ENCODE results near the gene KMT2A. TPM values are rescaled to one million over a fixed set of nuclear protein-coding genes. Genes with fewer than 3 reads are reported as not detected.

Gene KMT2A
- total RNA-seq, 1 experiment from 2014 or later, result 50.4 TPM

DNA sequence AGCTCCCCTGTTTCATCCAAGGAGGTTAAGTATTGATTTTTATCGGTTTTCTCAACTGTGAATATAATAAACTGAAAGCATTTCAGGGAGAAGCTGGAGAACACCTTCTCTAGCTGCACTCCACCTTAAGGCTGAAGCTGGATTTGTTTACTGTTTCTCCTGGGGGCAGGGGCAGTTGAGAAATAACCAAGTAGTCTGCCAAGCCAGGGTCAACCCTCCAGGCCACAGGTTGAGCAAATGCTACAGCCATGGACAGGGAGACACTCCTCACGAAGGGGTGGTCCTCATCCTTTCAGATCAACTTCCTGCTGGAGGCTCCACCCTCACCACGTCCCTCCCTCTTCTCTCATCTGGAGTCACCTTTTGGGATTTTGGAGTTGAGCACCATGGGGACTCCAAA lies 90.8 kb downstream of the KMT2A start, which contains the start of gene TTC36:
Gene TTC36 (plus strand): TSS at position 366 of the 400 bp plus-strand sequence. CDS start 21 bp downstream, at position 387.
- Histone ChIP-seq H3K4me3 (replicated peaks in 1 of 2; ENCODE audit: low read depth in 1 of 2, low read length in 2 of 2) (no peak within 1 kb of the TSS), H3K27me3 (ENCODE audit: insufficient read depth, low read length) (no peaks in the 10 kb centered on the region), H2AFZ (ENCODE audit: low read depth, low read length, poor library complexity, severe bottlenecking) (no peak within 1 kb of the TSS), H3K4me1 (ENCODE audit: control insufficient read depth in 1 of 2, insufficient read depth in 2 of 2, low read length in 2 of 2) (peaks cover 11 to 22% of the 10 kb centered on the region in 2 experiments), H3K9me3 (ENCODE audit: control insufficient read depth in 1 of 2, insufficient read depth in 1 of 2, low read depth in 1 of 2, low read length in 2 of 2) (no peaks in the 10 kb centered on the region), H3K9ac (ENCODE audit: low read length) (no peak within 1 kb of the TSS), H3K9me2 (ENCODE audit: insufficient read depth) (no peaks in the 10 kb centered on the region), H3K4me2 (ENCODE audit: low read length) (no peak within 1 kb of the TSS), H3K27ac (ENCODE audit: low read depth, low read length) (no peak within 1 kb of the TSS), H4K20me1 (ENCODE audit: insufficient read depth) (no peaks in the 10 kb centered on the region), H3K36me3 (ENCODE audit: control insufficient read depth in 1 of 2, insufficient read depth in 2 of 2, low read length in 2 of 2) (peaks cover 0 to 15% of the 10 kb centered on the region in 2 experiments; a peak in 3 of 4 replicates), H3K79me2 (ENCODE audit: insufficient read depth, low read length) (no peaks in the 10 kb centered on the region)
- no peak for DNase-seq (ENCODE audit: low read depth, low spot score)
- CTCF ChIA-PET, result no interaction called here
- BruUV-seq (replicated peaks), result no TSS peak
- RAD21 ChIA-PET (ENCODE audit: low non-redundant PET in 1 of 2, low total read pairs in 2 of 2, uncharacterized antibody in 2 of 2, unreplicated experiment in 2 of 2), result no interaction called here
- TF ChIP-seq POLR2AphosphoS5 (IDR thresholded peaks at IDR 0.05; ENCODE audit: low read depth, low read length) (0 out of 2 replicates have a peak, but pooled peaks have one; percentile 7), FOSL1 (IDR thresholded peaks at IDR 0.05; ENCODE audit: low read depth) (no peak), CEBPB (IDR thresholded peaks at IDR 0.05; ENCODE audit: low read depth) (no peak)
- TF ChIP-seq, protein P1, sequence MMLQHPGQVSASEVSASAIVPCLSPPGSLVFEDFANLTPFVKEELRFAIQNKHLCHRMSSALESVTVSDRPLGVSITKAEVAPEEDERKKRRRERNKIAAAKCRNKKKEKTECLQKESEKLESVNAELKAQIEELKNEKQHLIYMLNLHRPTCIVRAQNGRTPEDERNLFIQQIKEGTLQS (IDR thresholded peaks at IDR 0.05), result no peak
- intact Hi-C loops (cut with micrococcal nuclease), result no loop called here
- ATAC-seq, result no peak
- POLR2A ChIA-PET, result interaction anchor here (0.6 kb wide), 1 partner anchor 45 kb away, joined by 4 read pairs; the partner anchor contains the start of gene ARCN1

DNA sequence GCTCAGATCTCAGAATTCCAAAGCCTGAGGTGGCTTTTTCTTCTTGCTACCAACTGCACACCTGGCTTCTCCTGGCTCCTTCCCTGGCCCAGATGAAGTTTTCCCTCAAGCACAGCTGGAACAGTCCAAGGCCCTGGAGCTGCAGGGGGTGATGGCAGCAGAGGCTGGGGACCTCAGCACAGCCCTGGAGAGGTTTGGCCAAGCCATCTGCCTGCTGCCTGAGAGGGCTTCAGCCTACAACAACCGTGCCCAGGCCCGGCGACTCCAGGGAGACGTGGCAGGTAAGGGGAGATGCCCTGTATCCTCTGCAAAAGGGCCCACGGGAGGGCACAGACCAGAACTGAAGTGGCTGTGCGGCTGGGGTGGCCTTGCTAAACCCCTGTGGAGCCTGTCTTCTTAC lies 92.2 kb downstream of the KMT2A start:
- no peak overlapping the region for H3K4me3 ChIP-seq (replicated peaks in 1 of 2; ENCODE audit: low read depth in 1 of 2, low read length in 2 of 2)
- H3K4me1 ChIP-seq (ENCODE audit: control insufficient read depth in 1 of 2, insufficient read depth in 2 of 2, low read length in 2 of 2), result peaks cover 13 to 24% of the 10 kb centered on the region in 2 experiments
- H3K9me2 ChIP-seq (ENCODE audit: insufficient read depth), result no peaks in the 10 kb centered on the region
- intact Hi-C loops (cut with micrococcal nuclease), result no loop called here
- no TSS peak for BruUV-seq (replicated peaks)
- H3K4me2 ChIP-seq (ENCODE audit: low read length), result no peak overlapping the region
- no peaks in the 10 kb centered on the region for H3K9me3 ChIP-seq (ENCODE audit: control insufficient read depth in 1 of 2, insufficient read depth in 1 of 2, low read depth in 1 of 2, low read length in 2 of 2)
- H4K20me1 ChIP-seq (ENCODE audit: insufficient read depth), result no peaks in the 10 kb centered on the region
- H2AFZ ChIP-seq (ENCODE audit: low read depth, low read length, poor library complexity, severe bottlenecking), result no peak overlapping the region
- no peaks in the 10 kb centered on the region for H3K27me3 ChIP-seq (ENCODE audit: insufficient read depth, low read length)
- ChIA-PET CTCF (no interaction called here), RAD21 (ENCODE audit: low non-redundant PET in 1 of 2, low total read pairs in 2 of 2, uncharacterized antibody in 2 of 2, unreplicated experiment in 2 of 2) (no interaction called here), POLR2A (no interaction called here)
- no peak for DNase-seq (ENCODE audit: low read depth, low spot score)
- no peaks in the 10 kb centered on the region for H3K79me2 ChIP-seq (ENCODE audit: insufficient read depth, low read length)
- ATAC-seq, result no peak
- no peak for TF ChIP-seq SRF (IDR thresholded peaks at IDR 0.05; ENCODE audit: low read depth)
- TF ChIP-seq EGR1 (IDR thresholded peaks at IDR 0.05; ENCODE audit: low read depth), result no peak
- TF ChIP-seq YY1 (IDR thresholded peaks at IDR 0.05; ENCODE audit: extremely low read depth, insufficient replicate concordance, low read depth, low read length), result no peak
- TF ChIP-seq, protein P2, sequence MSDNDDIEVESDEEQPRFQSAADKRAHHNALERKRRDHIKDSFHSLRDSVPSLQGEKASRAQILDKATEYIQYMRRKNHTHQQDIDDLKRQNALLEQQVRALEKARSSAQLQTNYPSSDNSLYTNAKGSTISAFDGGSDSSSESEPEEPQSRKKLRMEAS (IDR thresholded peaks at IDR 0.05), result no peak
- TF ChIP-seq EZH2 (IDR thresholded peaks at IDR 0.05), result no peak
- TF ChIP-seq, protein P3, sequence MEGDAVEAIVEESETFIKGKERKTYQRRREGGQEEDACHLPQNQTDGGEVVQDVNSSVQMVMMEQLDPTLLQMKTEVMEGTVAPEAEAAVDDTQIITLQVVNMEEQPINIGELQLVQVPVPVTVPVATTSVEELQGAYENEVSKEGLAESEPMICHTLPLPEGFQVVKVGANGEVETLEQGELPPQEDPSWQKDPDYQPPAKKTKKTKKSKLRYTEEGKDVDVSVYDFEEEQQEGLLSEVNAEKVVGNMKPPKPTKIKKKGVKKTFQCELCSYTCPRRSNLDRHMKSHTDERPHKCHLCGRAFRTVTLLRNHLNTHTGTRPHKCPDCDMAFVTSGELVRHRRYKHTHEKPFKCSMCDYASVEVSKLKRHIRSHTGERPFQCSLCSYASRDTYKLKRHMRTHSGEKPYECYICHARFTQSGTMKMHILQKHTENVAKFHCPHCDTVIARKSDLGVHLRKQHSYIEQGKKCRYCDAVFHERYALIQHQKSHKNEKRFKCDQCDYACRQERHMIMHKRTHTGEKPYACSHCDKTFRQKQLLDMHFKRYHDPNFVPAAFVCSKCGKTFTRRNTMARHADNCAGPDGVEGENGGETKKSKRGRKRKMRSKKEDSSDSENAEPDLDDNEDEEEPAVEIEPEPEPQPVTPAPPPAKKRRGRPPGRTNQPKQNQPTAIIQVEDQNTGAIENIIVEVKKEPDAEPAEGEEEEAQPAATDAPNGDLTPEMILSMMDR (IDR thresholded peaks at IDR 0.05 in 2 of 3, conservative IDR thresholded peaks at IDR 0.05 in 1 of 3; ENCODE audit: borderline replicate concordance in 1 of 3, insufficient read depth in 1 of 3, low read depth in 2 of 3, low read length in 2 of 3), result no peak
- TF ChIP-seq, protein P4, sequence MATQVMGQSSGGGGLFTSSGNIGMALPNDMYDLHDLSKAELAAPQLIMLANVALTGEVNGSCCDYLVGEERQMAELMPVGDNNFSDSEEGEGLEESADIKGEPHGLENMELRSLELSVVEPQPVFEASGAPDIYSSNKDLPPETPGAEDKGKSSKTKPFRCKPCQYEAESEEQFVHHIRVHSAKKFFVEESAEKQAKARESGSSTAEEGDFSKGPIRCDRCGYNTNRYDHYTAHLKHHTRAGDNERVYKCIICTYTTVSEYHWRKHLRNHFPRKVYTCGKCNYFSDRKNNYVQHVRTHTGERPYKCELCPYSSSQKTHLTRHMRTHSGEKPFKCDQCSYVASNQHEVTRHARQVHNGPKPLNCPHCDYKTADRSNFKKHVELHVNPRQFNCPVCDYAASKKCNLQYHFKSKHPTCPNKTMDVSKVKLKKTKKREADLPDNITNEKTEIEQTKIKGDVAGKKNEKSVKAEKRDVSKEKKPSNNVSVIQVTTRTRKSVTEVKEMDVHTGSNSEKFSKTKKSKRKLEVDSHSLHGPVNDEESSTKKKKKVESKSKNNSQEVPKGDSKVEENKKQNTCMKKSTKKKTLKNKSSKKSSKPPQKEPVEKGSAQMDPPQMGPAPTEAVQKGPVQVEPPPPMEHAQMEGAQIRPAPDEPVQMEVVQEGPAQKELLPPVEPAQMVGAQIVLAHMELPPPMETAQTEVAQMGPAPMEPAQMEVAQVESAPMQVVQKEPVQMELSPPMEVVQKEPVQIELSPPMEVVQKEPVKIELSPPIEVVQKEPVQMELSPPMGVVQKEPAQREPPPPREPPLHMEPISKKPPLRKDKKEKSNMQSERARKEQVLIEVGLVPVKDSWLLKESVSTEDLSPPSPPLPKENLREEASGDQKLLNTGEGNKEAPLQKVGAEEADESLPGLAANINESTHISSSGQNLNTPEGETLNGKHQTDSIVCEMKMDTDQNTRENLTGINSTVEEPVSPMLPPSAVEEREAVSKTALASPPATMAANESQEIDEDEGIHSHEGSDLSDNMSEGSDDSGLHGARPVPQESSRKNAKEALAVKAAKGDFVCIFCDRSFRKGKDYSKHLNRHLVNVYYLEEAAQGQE (IDR thresholded peaks at IDR 0.05; ENCODE audit: low read depth), result no peak
- peaks cover 0 to 6% of the 10 kb centered on the region in 2 experiments; a peak in 3 of 4 replicates for H3K36me3 ChIP-seq (ENCODE audit: control insufficient read depth in 1 of 2, insufficient read depth in 2 of 2, low read length in 2 of 2)
- no peak overlapping the region for H3K27ac ChIP-seq (ENCODE audit: low read depth, low read length)
- H3K9ac ChIP-seq (ENCODE audit: low read length), result no peak overlapping the region
